Tongue (tissue), 2 donors: Measurements from ENCODE around the gene TRMU. TPM values are rescaled to one million over a fixed set of nuclear protein-coding genes. Genes with fewer than 3 reads are reported as not detected.

Experiments
- DNase-seq: peaks from one replicate; pipeline ENCODE4 v3.0.0-alpha.2; 2015
- total RNA-seq: library from RNA; depleted of rRNA; stranded (reverse); fragments of >200 nt; gene quantifications from one replicate; pipeline ENCODE4 v1.2.3, GENCODE V29; 2014

The TRMU gene
- 28.6 TPM for total RNA-seq

DNA sequence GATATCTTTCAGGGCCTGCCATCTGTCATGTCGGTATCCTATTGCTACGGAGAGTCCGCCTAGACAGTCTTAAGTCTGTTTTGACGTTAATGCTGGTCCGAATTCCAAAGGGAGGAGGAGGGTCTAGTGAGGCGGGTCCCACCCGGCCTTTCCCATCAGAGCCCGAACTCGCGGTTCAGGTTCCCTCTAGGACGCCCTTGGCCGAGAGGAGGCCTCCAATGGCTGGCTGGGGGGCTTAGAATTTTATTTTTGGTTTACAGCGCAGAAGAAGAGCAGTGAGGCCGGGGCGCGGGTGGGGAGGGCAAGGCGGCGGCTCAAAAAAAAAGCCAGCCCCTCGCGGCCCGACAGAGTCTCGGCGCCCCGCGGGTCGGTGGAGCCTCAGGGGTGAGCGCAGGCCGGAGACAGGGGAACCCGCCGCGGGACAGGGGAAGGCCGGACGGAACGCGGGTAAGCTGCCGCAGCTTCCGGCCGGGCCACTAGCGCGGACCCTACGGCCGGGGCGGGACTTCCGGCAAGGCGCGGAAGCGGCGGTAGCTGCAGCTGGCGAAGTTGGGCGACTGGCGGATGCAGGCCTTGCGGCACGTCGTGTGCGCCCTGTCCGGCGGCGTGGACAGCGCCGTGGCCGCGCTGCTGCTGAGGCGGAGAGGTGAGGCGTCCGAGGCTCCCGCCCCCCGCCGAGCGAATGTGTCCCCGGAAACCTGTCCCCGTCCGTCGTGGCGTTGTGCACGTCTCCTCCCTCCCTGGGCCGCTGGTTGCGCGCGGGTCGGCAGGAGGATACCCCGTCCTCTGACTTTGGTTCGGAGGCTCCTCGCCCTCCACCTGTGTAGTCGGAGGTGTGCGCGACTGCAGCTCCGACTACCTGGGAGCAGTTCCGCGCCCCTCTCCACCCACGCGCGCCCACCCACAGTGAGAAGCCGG lies at the start of gene TRMU:
TRMU (plus strand) TSS at position 514 of the 918 bp plus-strand sequence; CDS start at position 565, 51 bp downstream.
- peak; percentile 94 for DNase-seq

DNA sequence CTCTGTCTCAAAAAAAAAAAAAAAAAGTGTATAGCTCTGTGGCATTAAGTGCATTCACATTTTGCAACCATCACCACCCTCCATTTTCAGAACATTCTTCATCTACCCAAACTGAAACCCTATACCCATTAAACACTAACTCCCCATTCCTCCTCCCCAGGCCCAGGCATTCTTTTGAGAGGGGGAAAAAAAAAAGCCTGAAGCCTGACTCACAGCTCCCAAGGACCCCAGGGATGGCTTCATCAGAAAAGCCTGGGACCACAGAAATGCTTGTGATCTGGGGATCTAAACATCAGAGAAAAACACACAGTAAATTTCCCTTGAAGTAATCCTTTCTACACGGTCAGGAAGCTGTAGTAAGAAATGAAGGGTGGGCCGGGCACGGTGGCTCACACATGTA lies 49.5 kb upstream of the TRMU start:
- no peak for DNase-seq

GRCh38 chr22:46286941-46287872 lies 48.3 kb upstream of the TRMU start:
- DNase-seq, result no peak

DNA sequence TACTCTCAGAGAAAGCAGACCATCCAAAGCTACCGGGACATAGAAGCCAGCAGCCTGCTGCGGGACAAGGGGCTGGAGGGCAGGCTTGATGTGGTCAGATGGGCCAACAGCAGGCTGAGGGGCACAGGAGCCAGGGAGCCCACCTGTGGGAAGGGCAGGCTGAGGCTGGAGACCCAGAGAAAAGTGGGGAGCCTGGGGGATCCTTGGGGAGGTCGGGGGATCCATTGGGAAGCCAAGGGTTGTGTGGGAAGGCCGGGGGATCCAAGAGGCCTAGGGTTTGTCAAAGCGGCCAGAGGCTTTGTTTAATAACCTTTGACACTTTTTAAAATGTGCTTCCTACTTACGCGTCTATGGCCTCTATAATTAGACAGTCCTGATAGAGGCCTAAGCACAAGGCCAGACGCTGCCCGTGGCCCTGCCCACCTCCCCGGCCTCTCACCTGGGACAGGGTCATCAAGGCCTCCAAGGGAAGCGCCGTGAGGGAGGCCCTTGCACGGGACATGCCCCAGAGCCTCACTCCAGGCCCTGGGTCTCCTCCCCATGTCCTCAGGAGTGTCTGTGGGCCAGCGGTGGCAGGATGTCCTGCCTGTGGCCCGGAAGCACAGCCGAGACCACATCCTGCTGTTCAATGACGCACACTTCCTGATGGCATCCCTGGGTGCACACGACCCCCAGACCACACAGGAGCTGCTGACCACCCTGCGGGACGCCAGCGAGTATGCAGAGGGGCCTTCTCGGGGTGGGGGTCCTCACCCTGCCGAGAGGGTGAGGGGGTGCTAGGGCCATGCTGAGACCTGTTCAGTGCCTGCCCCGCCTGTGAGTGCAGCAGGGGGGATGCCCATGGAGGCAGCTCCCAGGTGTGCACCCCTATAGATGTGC lies 47.4 kb upstream of the TRMU start:
- DNase-seq, result no peak

DNA sequence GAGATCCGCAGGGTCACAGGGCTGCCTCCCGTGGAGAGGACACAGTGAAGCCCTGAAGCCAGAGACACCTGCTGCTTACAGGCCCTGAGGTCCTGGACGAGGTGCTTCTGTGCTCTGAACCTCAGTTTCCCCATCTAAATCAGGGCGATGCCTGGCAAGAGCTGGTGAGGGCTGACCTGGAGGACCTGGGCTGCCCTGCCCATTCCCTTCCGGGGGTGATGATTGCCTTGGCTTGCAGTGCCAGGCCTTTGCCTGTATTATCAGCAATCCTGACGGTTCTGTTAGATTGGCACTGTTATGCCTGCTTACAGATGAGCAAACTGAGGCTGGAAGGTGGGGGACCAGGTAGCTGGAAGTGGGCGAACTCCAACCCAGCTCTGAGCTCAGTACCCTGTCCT lies 46.7 kb upstream of the TRMU start:
- no peak for DNase-seq

- DNase-seq, result no peak
These were observed 46.1 kb upstream of the TRMU start for GRCh38 chr22:46289244-46289891.

DNA sequence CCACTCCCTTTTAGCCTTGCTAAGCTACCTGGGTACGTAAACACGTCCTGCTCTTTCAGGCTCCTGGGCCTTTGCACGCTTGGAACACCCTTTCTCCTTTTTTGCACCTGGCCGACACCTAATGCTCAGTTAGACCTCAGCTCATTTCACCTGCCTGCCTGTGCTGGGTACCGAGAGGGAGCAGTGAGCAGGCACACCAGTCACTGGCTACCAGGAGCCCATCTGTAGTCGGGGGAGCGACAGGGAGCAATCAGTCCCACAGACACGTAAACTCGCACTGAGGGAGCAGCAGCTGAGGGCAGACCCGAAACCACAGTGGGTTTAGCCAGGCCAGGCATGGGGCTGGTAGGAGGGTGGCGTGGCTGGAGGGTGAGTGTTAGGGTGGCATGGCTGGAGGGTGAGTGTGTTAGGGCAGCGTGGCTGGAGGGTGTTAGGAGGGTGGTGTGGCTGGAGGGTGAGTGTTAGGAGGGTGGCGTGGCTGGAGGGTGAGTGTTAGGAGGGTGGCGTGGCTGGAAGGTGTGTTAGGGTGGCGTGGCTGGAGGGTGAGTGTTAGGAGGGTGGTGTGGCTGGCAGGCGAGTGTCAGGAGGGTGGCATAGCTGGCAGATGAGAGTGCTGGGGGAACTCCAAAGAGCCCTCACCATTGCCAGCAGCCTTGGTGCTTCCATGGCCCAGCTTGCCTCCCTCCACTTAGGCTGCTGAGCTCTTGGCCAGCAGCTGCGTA lies 45.2 kb upstream of the TRMU start:
- no peak for DNase-seq

DNA sequence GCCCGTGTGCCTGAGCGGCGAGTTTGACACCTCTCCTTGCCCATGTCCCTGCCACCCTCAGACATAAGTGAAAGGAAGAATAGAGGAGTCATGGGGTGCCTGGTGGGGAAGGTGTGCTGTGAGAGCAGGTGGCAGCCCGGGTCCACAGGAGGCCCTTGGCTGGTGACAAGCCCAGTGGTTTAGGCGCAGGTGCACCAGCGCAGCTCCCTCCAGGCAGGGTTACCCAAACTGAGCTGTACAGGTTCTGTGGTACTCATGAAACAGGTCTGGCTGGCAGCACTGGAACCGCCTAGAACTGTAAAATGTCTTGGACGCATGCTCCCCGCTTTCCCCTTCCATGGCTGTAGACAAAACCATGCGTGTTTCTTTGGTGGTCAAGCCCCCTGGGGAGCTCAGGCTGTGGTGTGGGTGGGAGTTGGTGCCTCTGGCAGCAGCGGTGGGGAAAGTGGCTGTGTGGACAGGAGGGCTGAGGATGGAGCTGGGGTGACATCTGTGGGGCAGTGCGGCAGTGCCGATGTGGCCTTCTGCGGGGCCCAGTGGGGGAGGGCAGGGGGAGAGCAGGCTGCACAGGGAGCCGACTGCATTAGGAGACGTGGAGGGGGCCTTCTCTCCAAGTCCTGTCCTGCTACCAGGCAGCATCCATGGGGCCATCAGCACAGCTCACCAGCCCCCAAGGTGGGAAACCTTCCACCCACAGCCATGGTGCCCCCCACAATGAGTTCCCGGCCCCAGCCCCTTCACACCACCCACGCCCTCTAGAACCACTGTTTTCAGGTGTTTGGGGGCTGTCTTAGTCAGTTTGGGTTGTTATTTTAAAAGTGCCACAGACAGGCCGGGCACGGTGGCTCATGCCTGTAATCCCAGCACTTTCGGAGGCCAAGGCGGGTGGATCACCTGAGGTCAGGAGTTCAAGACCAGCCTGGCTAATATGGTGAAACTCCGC lies 44.4 kb upstream of the TRMU start:
- no peak for DNase-seq

GRCh38 chr22:46292173-46292572 lies 43.3 kb upstream of the TRMU start:
- no peak for DNase-seq

DNA sequence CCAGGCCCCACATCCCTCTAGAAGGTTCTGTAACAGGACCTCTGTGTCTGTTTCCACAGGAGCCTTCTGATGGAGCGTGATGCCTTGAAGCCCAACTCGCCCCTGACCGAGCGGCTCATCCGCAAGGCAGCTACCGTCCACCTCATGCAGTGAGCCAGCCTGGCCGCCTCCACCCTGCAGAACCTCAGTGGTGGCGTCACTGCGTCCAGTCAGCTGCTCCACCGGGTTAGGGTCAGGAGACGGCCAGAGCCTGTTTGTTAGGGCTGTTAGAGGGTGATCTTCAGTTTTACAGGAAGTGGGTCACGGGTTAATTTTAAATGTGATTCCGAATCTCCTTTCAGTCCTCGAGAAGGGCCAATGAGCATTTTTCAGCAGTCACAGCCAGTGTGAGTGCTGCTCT lies 42.8 kb upstream of the TRMU start:
- no peak for DNase-seq

DNA sequence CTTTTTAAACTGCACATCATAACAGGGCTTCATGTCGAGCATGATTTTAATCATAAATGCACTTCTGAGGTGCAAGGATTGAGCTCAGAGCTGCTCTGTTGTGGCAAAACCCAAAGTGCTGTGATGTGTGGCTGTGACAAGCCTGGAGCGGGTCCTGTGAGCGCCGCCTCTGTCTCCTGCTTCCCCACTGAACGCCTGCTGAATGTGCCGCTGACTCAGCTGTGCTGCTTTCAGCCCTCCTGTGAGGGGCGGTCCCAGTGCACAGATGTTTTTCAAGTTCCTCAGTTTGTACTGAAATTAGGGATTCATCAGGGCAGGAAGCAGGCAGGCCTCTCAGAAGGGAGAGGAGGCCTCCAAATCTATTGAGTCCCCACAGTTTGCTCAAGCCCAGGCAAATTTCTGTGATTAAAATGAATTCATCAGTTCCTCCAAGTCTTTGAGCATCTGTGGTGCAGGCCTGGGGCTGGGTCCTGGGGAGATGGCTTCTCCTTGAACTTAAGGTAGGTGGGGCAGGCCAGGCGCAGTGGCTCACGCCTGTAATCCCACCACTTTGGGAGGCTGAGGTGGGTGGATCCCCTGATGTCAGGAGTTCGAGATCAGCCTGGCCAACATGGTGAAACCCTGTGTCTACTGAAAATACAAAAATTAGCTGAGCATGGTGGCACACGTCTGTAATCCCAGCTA lies 41.8 kb upstream of the TRMU start:
- peak; percentile 25 for DNase-seq

- DNase-seq, result no peak
These were observed 40.7 kb upstream of the TRMU start for GRCh38 chr22:46294784-46295183.

DNA sequence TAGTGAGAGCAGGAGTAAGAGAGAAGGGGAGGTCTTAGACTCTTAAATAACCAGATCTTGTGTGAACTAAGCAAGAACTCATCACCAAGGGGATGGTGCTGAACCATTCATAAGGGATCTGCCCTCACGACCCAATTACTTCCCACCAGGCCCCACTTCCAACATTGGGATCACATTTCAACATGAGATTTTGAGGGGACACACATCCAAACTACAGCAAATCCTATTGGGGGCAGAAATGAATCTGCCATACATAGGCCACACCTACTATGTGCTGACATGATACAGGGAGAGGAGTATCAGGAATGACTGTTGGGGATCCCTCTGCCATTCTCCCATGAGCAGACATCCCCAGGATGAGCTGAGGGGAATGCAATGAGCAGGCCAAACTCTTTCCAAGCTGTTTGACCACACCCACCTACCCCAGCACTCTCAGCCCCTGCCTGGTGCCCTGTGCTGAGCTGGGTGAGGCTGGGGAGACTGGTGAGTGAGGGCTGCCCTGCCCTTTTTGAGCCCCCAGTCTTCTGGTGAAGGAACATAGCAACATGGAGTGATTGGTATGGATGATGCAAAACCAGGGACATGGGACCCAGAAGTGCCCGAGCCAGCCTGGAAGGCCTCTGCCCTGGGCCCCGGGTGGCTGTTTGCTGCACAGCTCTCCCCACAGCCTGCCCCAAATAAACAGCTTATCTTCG lies 40.1 kb upstream of the TRMU start:
- no peak for DNase-seq

GRCh38 chr22:46296257-46297150 lies 39.0 kb upstream of the TRMU start, which contains the start of gene GTSE1:
Gene GTSE1 (plus strand): TSS chr22:46296870. CDS start chr22:46297401, 531 bp downstream.
- DNase-seq, result peak; percentile 99

DNA sequence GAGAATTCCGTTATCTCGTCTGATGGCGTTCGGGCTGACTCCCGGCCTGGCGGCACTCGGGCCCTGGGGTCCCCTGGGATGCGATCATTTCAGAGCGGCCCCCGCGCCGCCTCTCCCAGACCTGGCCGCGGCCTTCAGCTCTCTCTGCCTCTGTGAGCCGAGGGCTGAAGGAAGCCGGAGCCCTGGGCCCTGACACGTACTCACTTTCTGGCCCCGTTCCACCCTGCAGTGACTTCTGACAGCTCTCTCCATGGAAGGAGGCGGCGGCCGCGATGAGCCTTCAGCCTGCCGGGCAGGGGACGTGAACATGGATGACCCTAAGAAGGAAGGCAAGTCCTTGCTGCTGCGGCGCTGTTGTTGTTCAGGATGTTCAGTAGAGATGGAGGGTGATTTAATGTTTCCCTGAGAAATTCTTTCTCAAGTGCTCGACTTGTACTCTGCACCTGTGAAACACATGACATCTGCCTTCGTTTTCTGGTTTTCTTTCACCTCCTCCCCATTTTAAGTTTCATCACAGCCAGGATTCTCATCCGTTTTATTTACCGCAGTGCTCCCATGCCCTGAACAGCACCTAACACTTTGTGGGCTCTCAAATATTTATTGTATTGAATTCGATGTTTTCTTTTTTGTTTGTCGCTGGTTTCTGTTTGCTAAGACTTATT lies 38.2 kb upstream of the TRMU start:
- DNase-seq, result peak; percentile 31

DNA sequence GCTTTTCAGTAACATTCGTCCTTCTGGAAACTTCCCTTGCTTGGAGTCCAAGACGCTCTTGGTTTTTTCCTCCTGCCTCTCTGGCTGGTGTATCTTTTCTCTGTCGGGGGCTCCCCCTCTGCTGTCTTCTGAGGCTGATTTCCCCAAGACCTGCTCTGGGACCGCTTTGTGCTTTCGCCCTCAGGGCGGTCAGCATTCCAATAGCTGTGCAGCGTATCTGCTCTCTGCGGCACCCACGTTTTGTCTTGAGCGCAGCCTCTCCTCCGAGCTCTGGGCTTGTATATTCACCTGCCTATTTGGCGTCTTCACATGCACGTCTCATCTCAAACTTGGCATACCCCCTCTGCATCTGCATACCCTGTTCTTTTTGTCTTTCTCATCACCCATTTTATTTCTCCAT lies 36.4 kb upstream of the TRMU start:
- DNase-seq, result no peak

DNA sequence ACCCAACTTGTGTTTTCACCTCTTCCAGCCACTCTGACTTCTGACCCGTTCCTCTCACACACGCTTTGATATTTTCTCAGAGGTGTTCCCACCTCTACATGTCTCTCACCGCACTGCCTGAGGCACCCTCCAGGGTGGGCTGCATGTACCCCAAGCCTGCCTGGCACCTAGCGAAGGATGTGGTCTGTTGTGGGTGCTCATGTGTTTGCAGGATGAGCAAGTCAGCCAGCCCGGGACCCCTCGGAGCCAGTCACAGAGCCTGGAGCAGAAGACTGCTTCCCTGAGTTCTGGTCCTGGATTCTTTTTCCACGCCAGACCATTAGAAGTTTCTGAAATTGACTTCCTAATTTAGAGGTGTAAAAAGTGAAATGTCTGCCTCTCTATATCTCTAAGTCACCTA lies 35.0 kb upstream of the TRMU start:
- DNase-seq, result no peak
